Bronchial epithelial cell (primary cell): ENCODE results near the gene DAPL1. TPM values are rescaled to one million over a fixed set of nuclear protein-coding genes. Genes with fewer than 3 reads are reported as not detected.

Experiments
- total RNA-seq: library from RNA; depleted of rRNA; stranded (reverse); fragments of >200 nt; gene quantifications from 2 replicates; pipeline ENCODE4 v1.2.1, GENCODE V29; 2014

The DAPL1 gene
- total RNA-seq, 1 donor from 2014 or later = not detected

Other genes with a start within 250 kb of the DAPL1 start
- 29.5 and 34.1 TPM in 2 replicates for gene TANC1, start 173.3 kb downstream of the DAPL1 start, total RNA-seq